ENCODE data around the gene PLGLB2. TPM values are rescaled to one million over a fixed set of nuclear protein-coding genes. Genes with fewer than 3 reads are reported as not detected.
"Not testable (repeated sequence)": the region's sequence is repeated elsewhere in the genome, so short reads cannot be mapped to it uniquely, and the experiment has no call there.

PLGLB2 gene
- total RNA-seq: 1 to 10 TPM in 1 of 4 donors, under 1 TPM in 1, not detected in 2; 0.26 to 8.2 TPM

DNA sequence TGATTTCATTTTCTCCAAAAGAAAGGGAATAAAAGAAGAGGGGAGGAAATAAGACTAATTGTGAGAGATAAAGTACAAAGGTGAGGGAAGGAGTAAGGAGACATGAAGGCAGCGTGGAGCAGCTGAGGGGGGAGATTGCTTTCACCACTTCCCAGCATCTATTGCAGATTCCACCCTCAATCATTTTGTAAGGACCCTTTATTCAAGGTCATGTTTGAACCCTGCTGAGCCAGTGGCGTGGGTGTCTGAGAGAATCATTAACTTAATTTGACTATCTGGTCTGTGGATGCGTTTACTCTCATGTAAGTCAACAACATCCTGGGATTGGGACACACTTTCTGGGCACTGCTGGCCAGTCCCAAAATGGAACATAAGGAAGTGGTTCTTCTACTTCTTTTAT, at the start of gene PLGLB2:
TSS of gene PLGLB2 (plus strand) at position 297 of the 400 bp plus-strand sequence. CDS start at position 364, 67 bp downstream.
- H3K27me3 ChIP-seq; H3K4me1 ChIP-seq; DNase-seq; H3K36me3 ChIP-seq; H3K4me3 ChIP-seq; H3K9me3 ChIP-seq; H3K27ac ChIP-seq; intact Hi-C loops (cut with DNase I; ENCODE audit: low total_unique reads): not testable (repeated sequence)

DNA sequence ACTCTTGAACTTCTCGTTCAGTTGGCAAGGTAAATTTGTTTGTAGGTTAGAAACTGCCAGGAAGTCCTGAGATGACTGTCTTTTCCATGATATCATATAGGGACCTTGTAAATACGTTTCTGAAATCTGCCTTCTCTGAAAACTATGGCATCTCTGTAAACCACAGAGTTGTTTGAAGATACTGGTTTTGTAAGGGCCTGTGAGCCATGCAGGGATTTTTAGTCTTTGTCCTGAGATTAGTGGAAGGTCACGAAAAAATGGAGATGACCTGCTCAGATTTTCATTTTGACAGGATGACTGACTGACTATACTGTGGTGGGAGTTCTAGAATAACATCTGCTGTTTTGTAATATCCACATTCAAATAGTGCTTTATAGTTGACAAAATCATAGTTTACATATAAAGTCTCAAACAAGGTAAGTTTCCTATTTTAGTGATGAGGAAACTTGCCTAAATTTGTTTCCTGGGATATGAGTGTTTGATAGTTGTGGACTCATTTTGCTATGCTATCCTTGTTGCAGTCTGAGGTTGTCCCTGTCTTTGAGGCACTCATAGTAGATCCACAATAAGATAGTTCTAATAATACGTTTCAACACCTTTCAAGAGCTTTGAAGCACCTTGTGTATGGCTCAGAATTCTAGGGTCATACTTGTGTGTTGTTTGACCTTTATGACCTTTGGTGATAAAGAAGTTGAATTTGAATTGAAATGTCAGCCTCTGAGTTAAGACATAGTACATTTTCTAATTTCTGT, 43.1 kb upstream of the PLGLB2 start:
- intact Hi-C loops (cut with DNase I; ENCODE audit: low total_unique reads); H3K9me3 ChIP-seq; DNase-seq; H3K27me3 ChIP-seq; H3K27ac ChIP-seq; H3K36me3 ChIP-seq; H3K4me3 ChIP-seq; H3K4me1 ChIP-seq: not testable (repeated sequence)

DNA sequence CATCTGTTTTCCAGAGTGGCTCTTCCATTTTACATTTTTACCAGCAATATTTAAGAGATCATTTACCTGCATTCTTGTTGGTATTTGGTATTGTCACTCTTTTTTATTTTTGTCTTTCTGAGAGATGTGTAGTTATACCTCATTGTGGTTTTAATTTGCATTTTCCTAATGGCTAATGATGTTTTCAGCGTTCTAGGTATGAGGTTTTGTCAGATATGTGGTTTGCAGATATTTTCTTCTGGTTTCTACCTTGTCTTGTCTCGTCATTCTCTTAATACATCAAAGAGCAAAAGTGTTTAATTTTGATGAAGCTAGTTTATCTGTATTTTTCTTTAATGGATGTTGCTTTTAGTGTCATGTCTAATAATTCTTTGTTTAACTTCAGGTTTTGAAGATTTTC, 39.5 kb upstream of the PLGLB2 start:
- H3K9me3 ChIP-seq; intact Hi-C loops (cut with DNase I; ENCODE audit: low total_unique reads); H3K36me3 ChIP-seq; H3K27ac ChIP-seq; H3K4me3 ChIP-seq; DNase-seq; H3K4me1 ChIP-seq; H3K27me3 ChIP-seq: not testable (repeated sequence)

DNA sequence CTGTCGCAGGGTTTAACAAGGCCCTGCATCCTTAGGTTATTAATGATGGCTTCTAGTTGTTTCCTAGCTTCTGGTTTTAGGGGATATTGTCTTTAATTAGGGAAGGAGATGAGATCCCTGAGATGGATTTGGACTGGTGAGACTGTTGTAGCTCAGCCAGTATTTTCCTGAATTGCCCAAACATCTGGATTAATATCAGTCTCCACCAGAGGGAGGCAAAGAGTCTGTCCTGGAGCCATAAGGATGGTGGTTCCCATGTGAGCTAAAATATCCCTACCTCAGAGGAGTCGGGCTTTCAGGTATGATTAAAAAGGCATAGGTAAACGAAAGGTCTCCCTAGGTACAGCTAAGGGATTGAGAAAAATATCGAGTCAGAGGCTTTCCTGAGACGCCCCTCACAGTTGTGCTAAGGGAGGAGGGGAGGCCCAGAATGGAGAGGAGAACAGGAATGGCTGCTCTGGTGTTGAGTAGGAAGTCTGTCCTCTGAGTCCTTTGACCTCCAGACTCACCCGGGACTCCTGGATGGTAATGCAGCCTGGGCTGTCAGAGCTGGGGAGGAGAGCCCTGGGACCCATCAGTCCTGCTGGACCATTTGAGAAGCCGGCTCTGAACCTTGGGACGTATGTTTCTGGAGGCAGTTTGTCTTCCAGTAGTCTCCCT, 19.8 kb upstream of the PLGLB2 start:
- DNase-seq; H3K36me3 ChIP-seq; H3K27me3 ChIP-seq; H3K27ac ChIP-seq; H3K9me3 ChIP-seq; H3K4me1 ChIP-seq; intact Hi-C loops (cut with DNase I; ENCODE audit: low total_unique reads); H3K4me3 ChIP-seq: not testable (repeated sequence)

DNA sequence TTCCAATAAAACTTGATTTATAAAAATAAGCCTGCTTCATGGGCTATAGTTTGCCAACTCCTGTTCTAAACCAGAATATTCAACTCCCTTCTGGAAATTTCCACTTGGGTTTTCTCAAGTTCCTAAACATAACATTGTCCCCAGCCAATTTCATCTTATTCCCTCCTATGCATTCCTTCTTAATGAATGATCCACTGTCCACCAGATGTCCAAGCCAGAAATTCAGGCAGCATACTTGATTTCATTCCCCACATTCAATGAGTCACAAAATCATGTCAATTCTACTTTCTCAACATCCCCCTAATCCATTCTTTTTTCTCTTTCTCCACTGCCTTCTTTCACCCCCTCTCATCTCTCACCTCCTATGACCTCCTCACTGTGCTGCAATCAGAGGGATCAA, 7.0 kb upstream of the PLGLB2 start:
- intact Hi-C loops (cut with DNase I; ENCODE audit: low total_unique reads); H3K36me3 ChIP-seq; H3K27ac ChIP-seq; DNase-seq; H3K4me3 ChIP-seq; H3K27me3 ChIP-seq; H3K4me1 ChIP-seq; H3K9me3 ChIP-seq: not testable (repeated sequence)

DNA sequence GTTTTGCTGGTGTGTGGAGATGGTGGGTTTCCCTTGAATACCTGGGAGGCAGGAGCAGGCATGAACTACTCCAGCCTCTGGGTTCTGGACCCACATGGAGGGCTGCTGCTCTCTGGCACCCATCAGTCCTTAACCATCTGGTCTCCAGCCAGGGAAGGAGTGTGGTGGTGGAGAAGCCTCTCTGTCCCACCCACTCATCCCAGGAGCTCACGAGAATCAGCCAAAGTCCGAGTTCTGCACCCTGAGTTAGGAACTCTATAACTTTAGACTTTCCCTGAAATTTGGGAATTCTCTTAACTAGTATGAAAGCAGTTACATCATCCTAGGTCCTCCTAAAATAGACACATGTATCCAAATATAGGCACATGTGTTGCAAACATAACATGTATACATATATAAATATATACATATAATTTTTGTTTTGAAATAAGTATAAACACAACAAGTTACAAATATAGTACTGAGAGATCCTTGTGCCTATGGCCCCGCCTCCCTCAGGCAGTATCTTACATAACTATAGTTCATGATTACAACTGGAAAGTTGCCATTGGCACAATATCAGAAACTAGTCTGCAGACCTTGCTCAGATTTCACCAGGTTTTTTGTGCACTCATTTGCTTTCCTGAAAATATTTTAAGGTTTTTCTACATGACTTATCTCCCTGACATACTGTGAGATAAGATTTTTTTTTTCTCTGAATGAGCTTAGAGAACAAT, 5.3 kb upstream of the PLGLB2 start:
- H3K27ac ChIP-seq; H3K27me3 ChIP-seq; DNase-seq; H3K4me3 ChIP-seq; intact Hi-C loops (cut with DNase I; ENCODE audit: low total_unique reads); H3K9me3 ChIP-seq; H3K4me1 ChIP-seq; H3K36me3 ChIP-seq: not testable (repeated sequence)

DNA sequence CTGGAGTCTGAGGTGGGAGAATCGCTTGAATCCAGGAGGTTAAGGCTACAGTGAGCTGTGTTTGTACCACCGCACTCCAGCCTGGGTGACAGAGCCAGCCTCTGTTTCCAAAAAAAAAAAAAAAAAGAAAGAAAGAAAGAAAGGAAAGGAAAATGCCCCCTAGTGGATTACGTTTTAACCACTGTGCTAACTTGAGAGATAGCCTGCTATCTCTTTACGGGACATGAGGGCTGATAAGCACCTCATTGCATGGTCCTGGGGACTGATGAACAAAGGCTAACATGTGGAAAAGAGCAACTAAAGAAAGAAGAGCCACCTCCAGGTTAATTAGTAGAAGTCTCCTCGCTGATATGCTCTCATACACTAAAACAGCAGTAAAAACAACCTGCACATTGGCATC, 4.2 kb upstream of the PLGLB2 start:
- H3K4me3 ChIP-seq; H3K4me1 ChIP-seq; H3K27ac ChIP-seq; DNase-seq; H3K27me3 ChIP-seq; H3K9me3 ChIP-seq; H3K36me3 ChIP-seq; intact Hi-C loops (cut with DNase I; ENCODE audit: low total_unique reads): not testable (repeated sequence)

DNA sequence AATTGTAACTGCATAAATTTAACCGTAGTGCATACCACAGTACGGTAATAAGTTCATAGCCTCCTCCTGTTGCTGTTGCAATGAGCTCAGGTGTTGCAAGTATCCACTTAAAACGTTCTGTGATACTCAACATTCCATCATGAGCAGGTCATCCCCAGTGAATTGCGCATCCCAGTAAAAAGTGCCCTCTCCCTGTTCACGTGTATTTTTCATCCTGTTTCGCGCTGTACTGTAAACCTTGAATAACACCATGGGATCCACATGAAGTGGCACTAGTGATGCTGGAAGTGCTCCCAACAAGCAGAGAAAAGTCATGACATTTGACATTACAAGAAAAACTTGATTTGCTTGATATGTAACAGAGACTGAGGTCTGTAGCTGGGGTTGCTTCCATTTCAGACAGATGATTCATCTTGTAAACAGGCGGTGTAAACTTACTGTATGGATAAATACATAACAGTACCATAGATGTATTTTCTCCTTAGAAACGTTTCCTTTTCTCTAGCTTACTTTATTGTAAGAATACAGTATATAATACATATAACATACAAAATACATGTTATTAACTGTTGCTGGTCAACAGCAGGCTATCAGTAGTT, 2.4 kb upstream of the PLGLB2 start:
- intact Hi-C loops (cut with DNase I; ENCODE audit: low total_unique reads); H3K9me3 ChIP-seq; H3K4me3 ChIP-seq; DNase-seq; H3K27ac ChIP-seq; H3K36me3 ChIP-seq; H3K4me1 ChIP-seq; H3K27me3 ChIP-seq: not testable (repeated sequence)

DNA sequence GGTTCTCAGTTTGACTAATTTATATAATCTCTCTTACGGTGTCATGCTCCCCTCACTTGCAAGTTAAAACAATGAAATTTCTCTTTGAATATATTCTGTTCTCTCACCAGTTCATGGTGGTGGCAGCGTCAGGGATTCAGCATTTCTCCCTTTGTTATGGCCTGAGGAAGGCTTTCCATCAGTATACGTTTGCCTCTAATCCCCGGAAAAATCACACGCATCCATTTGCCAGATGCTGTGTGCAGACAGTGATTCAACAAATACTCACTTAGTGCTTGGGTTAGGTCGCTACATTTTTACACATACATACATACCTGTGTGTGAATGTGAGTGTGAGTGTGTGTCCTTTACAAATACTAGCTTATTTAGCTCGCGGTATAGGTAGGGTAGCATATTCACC, 637 bp downstream of the PLGLB2 start:
- H3K9me3 ChIP-seq; H3K4me3 ChIP-seq; H3K36me3 ChIP-seq; DNase-seq; H3K27me3 ChIP-seq; H3K27ac ChIP-seq; intact Hi-C loops (cut with DNase I; ENCODE audit: low total_unique reads); H3K4me1 ChIP-seq: not testable (repeated sequence)

DNA sequence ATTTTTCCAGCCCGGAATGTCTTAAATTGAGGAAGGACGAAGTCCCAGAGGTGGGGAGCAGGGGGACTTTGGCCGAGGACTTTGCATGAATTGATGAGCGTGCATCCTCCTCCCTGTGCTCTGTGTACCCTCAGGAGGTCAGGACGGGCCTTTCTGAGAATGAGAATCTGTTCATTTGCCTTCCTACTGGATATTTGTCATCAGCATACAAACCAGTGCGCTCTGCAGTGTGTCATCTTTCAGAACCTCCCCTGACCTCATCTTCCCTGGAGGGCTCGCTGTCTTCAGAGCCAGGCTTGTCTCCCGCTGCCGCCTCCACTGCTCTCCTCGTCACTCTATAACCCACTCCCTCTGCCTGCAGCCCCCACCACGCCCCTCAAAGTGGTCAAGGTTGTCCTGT, 2.7 kb downstream of the PLGLB2 start:
- H3K4me3 ChIP-seq; H3K4me1 ChIP-seq; H3K27ac ChIP-seq; intact Hi-C loops (cut with DNase I; ENCODE audit: low total_unique reads); H3K36me3 ChIP-seq; H3K27me3 ChIP-seq; H3K9me3 ChIP-seq; DNase-seq: not testable (repeated sequence)

DNA sequence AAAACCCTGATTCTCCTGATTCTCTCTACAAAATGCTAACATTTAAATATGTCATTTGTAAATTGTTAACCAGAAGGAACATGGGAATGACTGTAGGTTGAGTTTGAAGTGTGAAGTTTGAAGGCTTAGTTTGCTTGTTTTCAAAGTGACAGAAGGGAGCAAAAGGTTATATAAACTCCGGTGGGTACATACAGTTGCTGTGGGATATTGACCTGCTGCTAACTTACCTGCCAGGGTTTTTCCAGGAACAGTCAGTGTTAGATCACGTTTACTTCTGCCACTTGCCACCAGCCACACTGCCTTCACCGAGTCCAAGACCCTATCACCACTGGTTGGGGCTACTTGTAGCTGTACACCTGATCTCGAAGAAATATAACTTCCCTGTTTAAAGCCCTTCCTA, 6.9 kb downstream of the PLGLB2 start:
- intact Hi-C loops (cut with DNase I; ENCODE audit: low total_unique reads); H3K36me3 ChIP-seq; H3K9me3 ChIP-seq; H3K27me3 ChIP-seq; DNase-seq; H3K4me3 ChIP-seq; H3K4me1 ChIP-seq; H3K27ac ChIP-seq: not testable (repeated sequence)
